Left cardiac atrium (tissue), 4 donors: Measurements from ENCODE around the gene APOL2. TPM values are rescaled to one million over a fixed set of nuclear protein-coding genes. Genes with fewer than 3 reads are reported as not detected.
"Not testable (repeated sequence)": the region's sequence is repeated elsewhere in the genome, so short reads cannot be mapped to it uniquely, and the experiment has no call there.

Source experiments
- ATAC-seq, 2 donors: fragments of 200-7000 bp; cut with Tn5 transposase; one replicate each; pipeline ENCODE4 v1.9.1; 2020; ENCODE audit warnings: mild to moderate bottlenecking in 2 of 2, moderate library complexity in 2 of 2
- DNase-seq: peaks from one replicate; pipeline ENCODE4 v3.0.0-alpha.2; 2020
- intact Hi-C, 2 donors: fragments of 100-400 bp; cut with DNase I; formaldehyde crosslinking; loops; one replicate each; pipeline versions ENCODE4 v1.14.1 to v1.15.1; 2022 to 2023
- long read RNA-seq: library from polyadenylated mRNA; unstranded; transcript quantifications from one replicate; pipeline ENCODE4 v2.0.0, GENCODE V29; 2021
- total RNA-seq, 2 donors: library from RNA; stranded (reverse); fragmentation: NEBNext Ultra II Directional; extraction: Animal tissue kit (Norgen Biotek cat#: 25700); gene quantifications; one replicate each; pipeline ENCODE4 v1.2.1, GENCODE V29; 2021
- donor health status: DM: no; HTN: yes; CAD: no.
- donor health status: DM: no; HTN: yes; CAD: no; lungs with severe emphysema.
- donor health status: DM: yes; HTN: yes; CAD: no.
- donor health status: Dilated cardiomyopathy.

Gene APOL2
- 10 to 100 TPM; 43.8 to 43.9 TPM for total RNA-seq
- long read RNA-seq, transcript APOL2-202 (5 exons, 2,551 nt), result major isoform, 25 of 30 reads
- long read RNA-seq, partial matches to known transcripts, result 0 of 30 reads
- long read RNA-seq, other reads (novel, unspliced or antisense), result 4 of 30 reads

DNA sequence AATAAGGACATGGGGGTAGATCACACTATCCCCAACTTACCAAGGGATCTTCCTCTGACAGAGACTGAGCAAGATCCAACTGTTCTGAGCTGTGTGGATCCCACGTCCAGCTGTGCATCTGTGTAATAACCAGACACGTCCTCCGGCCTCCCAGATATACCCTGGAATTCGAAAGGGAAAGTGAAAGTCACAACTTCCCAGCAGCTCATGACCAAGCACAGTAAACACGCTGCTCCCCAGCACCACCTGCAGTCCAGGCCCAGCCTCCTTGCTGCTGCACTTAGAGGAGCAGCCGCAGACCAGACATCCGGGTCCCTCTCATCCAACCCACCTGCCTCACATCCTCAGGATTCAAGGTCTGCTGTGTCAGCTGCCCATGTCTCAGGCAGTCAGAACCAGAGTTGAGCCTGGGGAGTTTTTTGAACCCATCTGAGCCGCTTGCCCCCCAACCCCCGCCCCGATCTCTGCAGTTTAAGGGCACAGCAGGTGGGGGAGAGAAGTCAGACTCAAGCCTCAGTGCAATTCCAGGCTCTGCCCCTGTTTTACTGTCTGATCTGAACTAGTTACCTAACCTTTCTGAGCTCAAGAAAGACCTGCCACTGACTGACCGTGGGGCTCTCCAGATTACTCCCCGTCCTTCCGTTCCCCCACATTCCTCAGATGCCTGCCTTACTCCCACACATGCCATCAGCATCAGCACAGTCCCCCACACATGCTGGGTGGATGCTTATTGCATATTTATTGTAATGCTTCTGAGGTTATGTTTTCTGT is at the start of gene APOL2:
Gene APOL2, minus strand, starts transcription at position 127 of the 771 bp plus-strand sequence. CDS start 6,365 bp downstream, outside the sequence.
- DNase-seq, result peak; percentile 92
- intact Hi-C loops, result loop anchor here in 1 of 2 donors (5.0 kb wide), 1 partner anchor 42 kb away; no protein-coding TSS in a partner anchor
- ATAC-seq, result peak; percentile 97

GRCh38 chr22:36288571-36289405 is 49.5 kb upstream of the APOL2 start:
- no peak for ATAC-seq
- peak; percentile 17 for DNase-seq
- intact Hi-C loops, result loop anchor here in 1 of 2 donors (10.0 kb wide), 1 partner anchor 94 kb away; no protein-coding TSS in a partner anchor

- DNase-seq (peak; percentile 21), ATAC-seq (no peak)
- intact Hi-C loops, result loop anchor here in 1 of 2 donors (10.0 kb wide), 1 partner anchor 93 kb away; no protein-coding TSS in a partner anchor
Observed at GRCh38 chr22:36287881-36288515, 48.7 kb upstream of the APOL2 start.

- intact Hi-C loops, result loop anchor here in 1 of 2 donors (10.0 kb wide), 1 partner anchor 92 kb away; no protein-coding TSS in a partner anchor
- ATAC-seq, result peak; percentile 61 to 92
- peak; percentile 74 for DNase-seq
Observed at GRCh38 chr22:36286096-36286957, 47.0 kb upstream of the APOL2 start.

DNA sequence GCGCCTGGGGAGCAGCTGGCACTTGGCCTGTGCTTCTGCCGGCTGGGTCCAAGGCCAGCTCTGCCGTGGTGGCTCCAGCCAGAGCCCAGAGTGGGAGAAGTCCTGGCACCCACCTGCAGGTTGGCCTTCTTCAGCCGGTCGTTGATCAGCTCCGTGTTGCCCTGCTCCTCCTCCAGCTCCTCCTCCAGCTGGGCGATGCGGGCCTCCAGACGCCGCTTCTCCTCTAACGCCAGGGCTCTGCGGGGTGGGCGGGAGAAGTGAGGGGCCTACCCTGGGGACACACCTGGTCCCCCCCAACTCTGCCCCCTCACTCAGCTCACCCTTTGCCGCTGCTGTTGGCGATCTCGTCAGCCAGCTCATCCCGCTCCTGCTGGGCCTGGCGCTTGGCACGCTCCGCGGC is 46.2 kb upstream of the APOL2 start:
- no peak for ATAC-seq
- intact Hi-C loops, result loop anchor here in 1 of 2 donors (10.0 kb wide), 1 partner anchor 91 kb away; no protein-coding TSS in a partner anchor
- peak; percentile 13 for DNase-seq

GRCh38 chr22:36285017-36285416 is 45.7 kb upstream of the APOL2 start:
- intact Hi-C loops, result loop anchor here in 1 of 2 donors (10.0 kb wide), 1 partner anchor 90 kb away; no protein-coding TSS in a partner anchor
- DNase-seq (peak; percentile 20), ATAC-seq (no peak)

GRCh38 chr22:36284171-36284571 is 44.8 kb upstream of the APOL2 start:
- no peak for ATAC-seq
- intact Hi-C loops, result loop anchor here in 1 of 2 donors (10.0 kb wide), 1 partner anchor 89 kb away; no protein-coding TSS in a partner anchor
- DNase-seq, result no peak

DNA sequence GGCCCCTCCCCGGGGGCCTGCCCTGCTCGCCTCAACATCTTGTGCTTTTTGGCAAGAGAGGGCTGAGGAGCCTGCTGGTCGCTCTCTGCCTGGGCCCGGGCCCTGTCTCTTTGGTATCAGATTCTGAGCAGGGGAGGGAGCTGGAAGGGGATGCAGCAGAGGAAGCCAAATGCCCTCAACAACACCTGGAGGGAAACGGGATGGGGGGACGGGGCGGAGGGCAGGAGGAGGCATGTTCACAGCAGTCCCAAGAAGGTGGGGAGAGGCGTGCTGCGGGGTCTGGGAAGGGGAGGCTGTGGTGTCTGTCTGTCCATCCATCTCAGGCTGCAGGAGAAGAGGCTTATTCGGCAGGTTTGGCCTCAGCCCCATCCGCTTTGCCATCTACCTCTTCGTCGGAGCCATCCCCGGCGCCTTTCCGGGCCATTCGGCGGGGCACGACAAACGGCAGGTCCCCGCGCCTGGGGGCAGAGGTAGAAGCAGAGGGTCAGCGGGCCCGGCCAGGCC is 43.1 kb upstream of the APOL2 start:
- DNase-seq, result no peak
- no peak for ATAC-seq
- intact Hi-C loops, result loop anchor here in 1 of 2 donors (10.0 kb wide), 1 partner anchor 88 kb away; no protein-coding TSS in a partner anchor

DNA sequence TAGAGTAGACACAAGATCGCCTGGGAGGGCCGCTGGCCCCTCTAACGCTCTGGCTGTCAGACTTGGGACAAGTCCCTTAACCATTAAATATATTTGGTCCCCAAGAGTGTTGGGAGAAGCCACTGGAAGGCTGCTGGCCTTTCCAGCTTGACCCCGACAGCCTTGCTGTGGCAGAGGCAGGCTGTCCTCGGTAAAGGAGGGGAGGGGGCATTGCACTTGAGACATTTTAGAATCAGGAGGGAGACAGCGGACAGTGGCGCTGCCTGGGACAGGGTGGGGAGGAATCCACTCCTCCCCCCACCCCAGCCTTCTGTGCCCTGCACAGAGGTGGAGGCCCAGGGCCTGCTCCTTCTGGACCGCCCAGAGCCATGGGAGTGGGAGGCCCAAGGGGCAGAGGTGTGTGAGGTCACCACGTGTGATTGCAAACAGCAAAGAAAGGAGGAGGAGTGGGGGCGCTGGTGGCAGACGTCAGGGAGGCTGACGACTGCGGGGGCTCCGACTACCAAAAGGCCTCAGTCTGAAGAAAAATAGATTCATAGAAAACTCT is 42.5 kb upstream of the APOL2 start:
- ATAC-seq (no peak), DNase-seq (no peak)
- intact Hi-C loops, result loop anchor here in 1 of 2 donors (10.0 kb wide), 1 partner anchor 87 kb away; no protein-coding TSS in a partner anchor

DNA sequence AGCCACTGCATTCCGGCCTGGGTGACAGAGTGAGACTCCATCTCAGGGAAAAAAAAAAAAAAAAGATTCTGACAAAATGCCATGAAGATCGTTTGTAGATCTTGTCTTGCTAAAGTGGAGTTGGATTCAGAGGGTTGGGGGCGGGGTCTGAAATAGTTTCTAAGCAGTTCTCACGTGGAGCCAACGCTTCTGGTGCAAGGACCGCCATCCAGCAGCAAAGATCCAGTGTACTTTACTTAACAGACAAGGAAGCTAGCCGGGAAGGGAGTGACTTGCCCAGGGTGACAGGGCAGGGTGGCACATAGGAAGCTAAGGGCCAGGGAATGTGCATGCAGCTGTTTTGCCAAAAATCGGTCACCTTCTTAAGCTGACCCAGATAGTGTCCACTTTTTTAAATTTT is 41.1 kb upstream of the APOL2 start:
- ATAC-seq, result no peak
- intact Hi-C loops, result loop anchor here in 1 of 2 donors (10.0 kb wide), 1 partner anchor 86 kb away; no protein-coding TSS in a partner anchor
- DNase-seq, result no peak

GRCh38 chr22:36279219-36279666 is 39.9 kb upstream of the APOL2 start:
- no peak for DNase-seq
- ATAC-seq, result no peak
- intact Hi-C loops, result loop anchor here in 1 of 2 donors (5.0 kb wide), 2 partner anchors 82 to 132 kb away; no protein-coding TSS in a partner anchor

DNA sequence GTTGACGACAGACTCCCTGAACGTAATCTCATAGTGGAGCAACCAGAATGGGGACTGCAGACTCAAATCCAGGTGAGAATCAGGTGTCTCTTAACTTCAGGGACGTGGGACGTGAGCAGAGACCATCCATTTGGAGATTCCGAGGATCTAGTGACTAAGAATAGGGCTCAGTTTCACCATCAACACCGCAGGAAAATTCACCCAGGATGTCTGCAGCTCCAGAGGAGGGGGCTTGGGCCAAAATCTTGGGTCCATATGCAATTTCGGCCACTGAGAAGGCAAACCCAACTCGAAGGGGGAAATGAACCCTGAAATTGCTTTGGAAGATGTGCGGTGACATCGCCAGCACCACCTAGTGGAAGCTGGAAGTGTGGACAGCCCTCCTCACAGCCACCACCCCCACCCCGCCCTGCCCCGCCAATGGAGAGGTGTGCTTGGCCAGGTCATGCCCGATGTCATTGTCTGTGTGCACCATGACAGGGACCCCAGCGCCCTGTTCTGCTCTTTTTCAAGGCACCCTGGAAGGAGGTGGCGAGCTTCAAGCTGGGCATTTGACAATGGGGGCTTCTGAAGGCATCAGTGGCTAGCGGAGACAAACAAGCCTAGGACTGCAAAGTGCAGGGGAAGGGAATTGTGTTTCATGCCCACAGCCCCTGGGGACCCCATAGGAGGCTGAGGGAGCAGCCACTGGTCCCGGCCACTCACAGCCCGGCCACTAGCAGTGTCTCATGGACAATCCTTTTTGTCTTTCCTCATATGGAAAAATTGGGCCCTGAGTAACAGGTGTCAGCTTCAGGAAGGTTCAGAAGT is 38.4 kb upstream of the APOL2 start:
- ATAC-seq (peak; percentile 67 to 75), DNase-seq (peak; percentile 66)
- intact Hi-C loops, result loop anchor here in 1 of 2 donors (5.0 kb wide), 2 partner anchors 80 to 130 kb away; no protein-coding TSS in a partner anchor

- intact Hi-C loops, result no loop called here
- ATAC-seq (no peak), DNase-seq (no peak)
Observed at GRCh38 chr22:36274531-36274930, 35.2 kb upstream of the APOL2 start.

- DNase-seq, ATAC-seq, intact Hi-C loops: not testable (repeated sequence)
Observed at GRCh38 chr22:36271951-36272350, 32.6 kb upstream of the APOL2 start.

- ATAC-seq, intact Hi-C loops, DNase-seq: not testable (repeated sequence)
Observed at GRCh38 chr22:36271231-36271630, 31.9 kb upstream of the APOL2 start.

DNA sequence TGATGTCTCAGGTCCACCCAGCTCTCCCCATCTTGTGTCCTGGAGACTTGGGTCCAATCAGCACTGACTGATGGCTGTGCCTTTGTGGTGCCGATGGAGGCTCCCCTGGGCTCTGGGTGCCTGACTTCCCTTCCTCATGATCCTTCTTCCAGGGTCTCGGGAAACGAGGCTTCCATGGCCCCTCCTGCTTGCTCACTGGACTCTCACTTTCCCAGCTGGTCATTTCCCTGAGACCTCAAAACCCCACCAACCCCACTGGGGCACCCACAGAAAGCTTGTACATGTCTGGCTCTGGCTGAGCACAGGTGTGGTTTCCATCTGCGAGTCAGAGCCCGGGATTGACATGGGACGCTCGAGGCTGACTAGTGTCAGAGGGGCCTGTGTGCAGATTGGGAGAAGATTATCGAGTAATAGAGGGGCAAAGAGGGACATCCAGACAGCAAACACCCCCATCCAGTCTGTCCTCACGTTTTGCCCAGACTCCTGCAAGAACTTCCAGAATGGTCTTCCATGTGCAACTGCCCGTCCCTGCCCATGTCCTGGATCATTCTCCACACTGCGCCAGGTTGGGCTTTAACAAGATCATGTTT is 28.7 kb upstream of the APOL2 start:
- no peak for ATAC-seq
- intact Hi-C loops, result no loop called here
- DNase-seq, result no peak
